ENCODE results near the gene LEFTY1.

DNA sequence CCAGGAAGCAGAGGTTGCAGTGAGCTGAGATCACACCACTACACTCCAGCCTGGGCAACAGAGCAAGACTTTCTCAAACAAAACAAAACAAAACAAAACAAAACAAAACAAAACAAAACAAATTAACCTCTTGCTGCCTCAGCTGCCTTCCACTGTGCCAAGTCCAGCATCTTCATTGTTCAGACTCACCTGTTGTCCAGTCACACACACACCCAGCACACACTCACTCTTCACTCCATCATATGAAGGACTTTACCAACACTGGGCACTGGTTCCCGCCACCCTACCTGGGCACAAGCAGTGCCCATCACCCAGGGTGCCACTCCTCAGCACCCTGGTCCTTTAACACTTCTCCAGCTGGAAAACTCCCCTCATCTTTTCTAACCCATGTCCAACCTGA is 20.5 kb upstream of the LEFTY1 start:
- TF ChIP-seq, protein P1, sequence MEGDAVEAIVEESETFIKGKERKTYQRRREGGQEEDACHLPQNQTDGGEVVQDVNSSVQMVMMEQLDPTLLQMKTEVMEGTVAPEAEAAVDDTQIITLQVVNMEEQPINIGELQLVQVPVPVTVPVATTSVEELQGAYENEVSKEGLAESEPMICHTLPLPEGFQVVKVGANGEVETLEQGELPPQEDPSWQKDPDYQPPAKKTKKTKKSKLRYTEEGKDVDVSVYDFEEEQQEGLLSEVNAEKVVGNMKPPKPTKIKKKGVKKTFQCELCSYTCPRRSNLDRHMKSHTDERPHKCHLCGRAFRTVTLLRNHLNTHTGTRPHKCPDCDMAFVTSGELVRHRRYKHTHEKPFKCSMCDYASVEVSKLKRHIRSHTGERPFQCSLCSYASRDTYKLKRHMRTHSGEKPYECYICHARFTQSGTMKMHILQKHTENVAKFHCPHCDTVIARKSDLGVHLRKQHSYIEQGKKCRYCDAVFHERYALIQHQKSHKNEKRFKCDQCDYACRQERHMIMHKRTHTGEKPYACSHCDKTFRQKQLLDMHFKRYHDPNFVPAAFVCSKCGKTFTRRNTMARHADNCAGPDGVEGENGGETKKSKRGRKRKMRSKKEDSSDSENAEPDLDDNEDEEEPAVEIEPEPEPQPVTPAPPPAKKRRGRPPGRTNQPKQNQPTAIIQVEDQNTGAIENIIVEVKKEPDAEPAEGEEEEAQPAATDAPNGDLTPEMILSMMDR (IDR thresholded peaks at IDR 0.05), result no peak
- no peak for TF ChIP-seq POLR2A (IDR thresholded peaks at IDR 0.05)
